H1 (cell line): ENCODE measurements around the gene MCF2L. TPM values are rescaled to one million over a fixed set of nuclear protein-coding genes. Genes with fewer than 3 reads are reported as not detected.

ENCODE experiments used
- CTCF ChIP-seq, 3 experiments: IDR thresholded peaks; 1 replicate in 2 of 3; 2 replicates in 1 of 3; pipeline versions ENCODE4 v1.5.1 to v1.6.1; 2011; ENCODE audit warnings: low read length in 3 of 3, mild to moderate bottlenecking in 3 of 3, inconsistent platforms in 2 of 3, low read depth in 1 of 3, moderate library complexity in 1 of 3; ENCODE audit not compliant: insufficient read depth in 1 of 3; ENCODE audit errors: control extremely low read depth in 1 of 3
- EGR1 ChIP-seq: IDR thresholded peaks from 2 replicates; pipeline ENCODE4 v1.6.1; 2011; ENCODE audit warnings: low read depth, low read length, borderline replicate concordance
- FOSL1 ChIP-seq: IDR thresholded peaks from 2 replicates; pipeline ENCODE4 v1.6.1; 2011; ENCODE audit warnings: mild to moderate bottlenecking, low read depth, low read length, moderate library complexity; ENCODE audit not compliant: insufficient read depth
- GTF2F1 ChIP-seq: IDR thresholded peaks from 2 replicates; pipeline ENCODE4 v1.6.1; 2012; ENCODE audit warnings: low read depth, low read length, improper control_type of control experiment, borderline replicate concordance
- POLR2A ChIP-seq, 2 experiments: IDR thresholded peaks; 1 replicate in 1 of 2; 2 replicates in 1 of 2; pipeline ENCODE4 v1.6.1; 2011; ENCODE audit warnings: low read depth in 2 of 2, low read length in 2 of 2, mild to moderate bottlenecking in 2 of 2; ENCODE audit errors: control extremely low read depth in 1 of 2
- RAD21 ChIP-seq, 2 experiments: IDR thresholded peaks in 1 of 2; conservative IDR thresholded peaks in 1 of 2; 2 replicates each; pipeline ENCODE4 v1.6.1; 2011; ENCODE audit warnings: low read depth in 2 of 2, low read length in 2 of 2, improper control_type of control experiment in 1 of 2, inconsistent platforms in 1 of 2, mild to moderate bottlenecking in 1 of 2, moderate library complexity in 1 of 2
- SIN3A ChIP-seq, 2 experiments: IDR thresholded peaks in 1 of 2; conservative IDR thresholded peaks in 1 of 2; 2 replicates each; pipeline ENCODE4 v1.6.1; 2011 to 2012; ENCODE audit warnings: low read length in 2 of 2, improper control_type of control experiment in 1 of 2, low read depth in 1 of 2, mild to moderate bottlenecking in 1 of 2
- SIRT6 ChIP-seq: IDR thresholded peaks from one replicate; pipeline ENCODE4 v1.7.1; 2012; ENCODE audit warnings: low read length, inconsistent platforms
- YY1 ChIP-seq: IDR thresholded peaks from 2 replicates; pipeline ENCODE4 v1.6.1; 2011; ENCODE audit warnings: low read depth, mild to moderate bottlenecking, low read length
- polyA plus RNA-seq, 7 experiments: library from polyadenylated mRNA; depleted of rRNA in 3 of 7; stranded (reverse) in 5 of 7; unstranded in 2 of 7; fragments of >200 nt in 5 of 7; fragments of 200-250 nt in 2 of 7; gene quantifications; 1 replicate in 5 of 7; 2 replicates in 1 of 7; 4 replicates in 1 of 7; pipeline versions ENCODE4 v1.2.1 to v1.2.3, GENCODE V29; 2011 to 2013; ENCODE audit warnings: missing spikeins in 2 of 7, mixed read lengths in 2 of 7
- total RNA-seq: library from RNA; stranded (reverse); fragmentation: NEBNext Ultra II Directional; extraction: Animal tissue kit (Norgen Biotek cat#: 25700); gene quantifications from 2 replicates; pipeline ENCODE4 v1.2.1, GENCODE V29; 2021

Gene MCF2L
- total and polyA plus RNA-seq, 2 of the 8 experiments (the other 6 are each of a cell fraction or from before 2014, with no cell fraction given) = 10.1 to 24.4 TPM

GRCh38 chr13:113090415-113090770 lies 121.4 kb downstream of the MCF2L start (continued):
- TF ChIP-seq CTCF (IDR thresholded peaks at IDR 0.05; ENCODE audit: control extremely low read depth in 1 of 3, insufficient read depth in 1 of 3, low read depth in 1 of 3, low read length in 3 of 3) (peak in 2 of 3 experiments; percentile 53 to 57; a peak in 3 of 4 replicates), SIRT6 (no peak), RAD21 (IDR thresholded peaks at IDR 0.05 in 1 of 2, conservative IDR thresholded peaks at IDR 0.05 in 1 of 2; ENCODE audit: low read depth in 2 of 2, low read length in 2 of 2) (peak; percentile 42 to 58; a peak in 3 of 4 replicates), GTF2F1 (no peak), FOSL1 (no peak), SIN3A (conservative IDR thresholded peaks at IDR 0.05 in 1 of 2, IDR thresholded peaks at IDR 0.05 in 1 of 2; ENCODE audit: low read depth in 1 of 2, low read length in 2 of 2) (no peak), POLR2A (IDR thresholded peaks at IDR 0.05; ENCODE audit: control extremely low read depth in 1 of 2, low read depth in 2 of 2, low read length in 2 of 2) (peak in 1 of 2 experiments; percentile 45; a peak in 1 of 3 replicates), EGR1 (no peak), YY1 (peak; percentile 50; the same call in 1 of the 2 replicates)
